Dermis microvascular lymphatic vessel endothelial cell (primary cell): ENCODE data around the gene KCNN3. TPM values are rescaled to one million over a fixed set of nuclear protein-coding genes. Genes with fewer than 3 reads are reported as not detected.

Source experiments
- DNase-seq, 2 donors: peaks; one replicate each; pipeline versions ENCODE4 v3.0.0 to v3.0.0-alpha.2; 2010; ENCODE audit warnings: low read depth in 2 of 2
- total RNA-seq: library from RNA; depleted of rRNA; stranded (reverse); fragments of >200 nt; gene quantifications from 2 replicates; pipeline ENCODE4 v1.2.1, GENCODE V29; 2014

The KCNN3 gene
- total RNA-seq, 1 donor from 2014 or later = 1.0 TPM

DNA sequence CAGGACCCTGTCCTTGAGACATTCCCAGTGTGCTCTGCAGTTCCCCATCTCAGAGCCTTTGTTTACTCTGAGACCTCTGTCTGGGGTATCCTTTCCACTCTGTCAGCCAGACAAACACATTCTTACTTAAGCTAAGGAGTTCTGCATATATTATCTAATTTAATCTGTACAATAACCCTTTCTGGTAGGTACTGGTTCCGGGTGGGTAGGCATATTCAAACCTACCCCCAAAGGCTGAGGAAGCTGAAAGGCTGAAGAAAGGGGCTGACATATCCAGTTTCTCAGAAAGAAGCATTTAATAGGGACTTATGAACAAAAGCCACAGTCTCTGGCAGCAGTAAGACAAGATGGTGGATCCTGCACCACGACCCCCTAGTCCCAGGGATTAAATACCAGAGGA, 53.1 kb downstream of the KCNN3 start:
- DNase-seq = no peak

DNA sequence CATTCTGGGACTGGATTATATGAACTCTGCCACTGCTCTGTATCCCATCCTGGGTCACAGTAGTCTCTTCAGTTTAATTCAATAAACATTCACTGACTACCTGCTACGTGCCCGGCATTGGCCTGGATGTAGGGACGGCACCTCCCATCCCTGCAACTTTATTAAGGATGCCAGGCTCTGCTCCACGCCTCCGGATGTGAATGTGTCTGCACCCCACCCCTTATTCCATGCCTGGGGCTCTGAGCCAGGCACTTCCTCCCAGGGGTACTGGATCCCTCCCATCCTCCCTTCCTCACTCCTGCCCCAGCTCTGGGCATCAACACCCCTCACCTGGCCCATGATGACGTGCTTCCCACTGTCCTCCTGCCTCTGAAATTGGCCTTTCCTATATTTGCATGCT, 53.7 kb downstream of the KCNN3 start:
- DNase-seq = no peak

DNA sequence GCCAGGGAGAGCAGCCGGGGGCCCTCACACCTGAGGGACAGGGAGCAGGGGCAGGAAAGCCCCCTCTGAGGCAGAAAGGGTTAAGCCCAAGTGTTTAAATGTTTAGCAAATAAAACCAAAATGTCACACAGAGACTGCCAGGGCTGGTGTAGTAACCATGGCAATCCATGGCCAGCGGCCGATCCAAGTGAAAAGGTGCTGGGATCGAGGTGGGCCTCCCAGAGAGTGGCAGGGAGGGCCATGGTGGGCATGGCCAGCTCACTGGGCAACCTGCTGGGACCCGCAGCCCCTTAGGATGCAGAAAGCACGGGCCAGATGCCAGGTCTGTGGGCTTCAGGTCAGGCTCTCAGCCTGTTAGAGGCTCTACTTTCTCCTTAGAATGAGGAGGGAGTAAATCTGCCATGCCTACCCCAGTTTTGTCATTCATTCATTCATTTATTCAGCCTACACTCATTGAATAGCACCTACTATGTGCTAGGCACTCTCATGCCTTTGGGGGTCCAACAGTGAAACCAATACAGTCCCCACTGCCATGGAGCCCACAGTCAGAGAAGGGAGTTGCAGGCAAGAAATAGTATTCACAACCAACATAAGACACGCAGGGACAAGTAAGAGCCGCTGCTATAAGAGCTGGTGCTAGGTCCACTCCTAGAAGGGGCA, 56.1 kb downstream of the KCNN3 start:
- no peak for DNase-seq

DNA sequence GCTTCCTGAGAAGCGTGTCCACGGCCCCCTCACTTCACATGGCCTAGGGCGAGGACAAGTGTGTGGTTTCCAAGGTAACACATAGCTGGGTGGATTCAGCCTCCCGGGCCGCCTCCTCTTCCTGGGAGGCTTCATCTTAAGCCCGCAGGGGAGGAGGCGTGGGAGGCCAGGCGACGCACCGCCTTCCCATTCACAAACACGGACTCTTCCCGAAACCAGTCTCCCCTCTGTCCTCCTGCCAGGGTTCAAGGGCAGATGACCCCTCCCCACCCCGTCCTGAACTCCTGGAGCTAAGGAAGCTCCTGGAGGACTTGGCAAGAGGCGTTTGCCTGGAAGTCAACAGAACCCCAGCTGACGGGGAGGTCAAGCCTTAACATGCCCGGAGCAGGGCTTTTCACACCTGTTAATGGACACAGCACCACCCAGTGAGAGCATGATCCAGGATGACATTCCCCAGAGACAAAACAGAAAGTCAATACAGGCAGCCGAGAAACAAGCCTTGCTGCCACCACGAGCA, 56.7 kb downstream of the KCNN3 start:
- DNase-seq = no peak

DNA sequence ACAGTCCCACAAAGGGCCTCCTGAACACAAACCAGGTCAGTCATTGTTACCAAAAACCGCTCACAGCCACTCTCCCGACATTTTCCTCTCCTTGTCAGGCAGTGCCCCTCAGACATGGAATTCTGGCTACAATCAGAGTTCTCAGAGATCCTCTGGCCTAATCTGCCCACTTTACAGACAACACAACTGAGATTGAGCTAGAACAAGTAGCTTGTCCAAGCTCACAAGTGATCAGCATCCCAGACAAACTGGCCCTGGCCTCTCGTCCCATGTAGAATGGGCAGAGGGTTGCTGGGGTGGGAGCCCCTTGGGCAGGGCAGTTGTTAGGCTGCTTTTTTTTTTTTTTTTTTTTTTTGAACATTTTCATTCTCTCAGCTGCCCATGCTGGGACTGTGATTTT, 57.2 kb downstream of the KCNN3 start:
- DNase-seq = no peak

DNA sequence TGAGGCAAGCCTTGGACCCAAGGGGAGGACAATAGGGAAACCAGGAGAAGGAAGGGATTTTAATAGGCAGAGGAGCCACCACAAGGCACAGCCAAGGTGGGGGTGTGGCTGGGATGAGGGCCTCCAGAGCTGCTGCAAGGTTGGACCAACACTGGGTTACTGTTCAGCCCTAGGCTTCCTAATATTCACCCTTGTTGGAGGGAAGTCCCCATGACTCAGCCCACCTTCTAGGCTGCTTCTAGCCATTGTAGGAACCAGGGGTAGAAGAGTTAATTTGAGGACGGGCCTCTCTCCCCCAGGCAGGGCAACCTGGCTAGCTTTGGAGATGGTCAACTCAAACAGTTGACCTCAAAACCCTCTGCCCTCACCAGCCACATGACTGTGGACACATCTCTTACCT, 59.5 kb downstream of the KCNN3 start:
- no peak for DNase-seq

DNA sequence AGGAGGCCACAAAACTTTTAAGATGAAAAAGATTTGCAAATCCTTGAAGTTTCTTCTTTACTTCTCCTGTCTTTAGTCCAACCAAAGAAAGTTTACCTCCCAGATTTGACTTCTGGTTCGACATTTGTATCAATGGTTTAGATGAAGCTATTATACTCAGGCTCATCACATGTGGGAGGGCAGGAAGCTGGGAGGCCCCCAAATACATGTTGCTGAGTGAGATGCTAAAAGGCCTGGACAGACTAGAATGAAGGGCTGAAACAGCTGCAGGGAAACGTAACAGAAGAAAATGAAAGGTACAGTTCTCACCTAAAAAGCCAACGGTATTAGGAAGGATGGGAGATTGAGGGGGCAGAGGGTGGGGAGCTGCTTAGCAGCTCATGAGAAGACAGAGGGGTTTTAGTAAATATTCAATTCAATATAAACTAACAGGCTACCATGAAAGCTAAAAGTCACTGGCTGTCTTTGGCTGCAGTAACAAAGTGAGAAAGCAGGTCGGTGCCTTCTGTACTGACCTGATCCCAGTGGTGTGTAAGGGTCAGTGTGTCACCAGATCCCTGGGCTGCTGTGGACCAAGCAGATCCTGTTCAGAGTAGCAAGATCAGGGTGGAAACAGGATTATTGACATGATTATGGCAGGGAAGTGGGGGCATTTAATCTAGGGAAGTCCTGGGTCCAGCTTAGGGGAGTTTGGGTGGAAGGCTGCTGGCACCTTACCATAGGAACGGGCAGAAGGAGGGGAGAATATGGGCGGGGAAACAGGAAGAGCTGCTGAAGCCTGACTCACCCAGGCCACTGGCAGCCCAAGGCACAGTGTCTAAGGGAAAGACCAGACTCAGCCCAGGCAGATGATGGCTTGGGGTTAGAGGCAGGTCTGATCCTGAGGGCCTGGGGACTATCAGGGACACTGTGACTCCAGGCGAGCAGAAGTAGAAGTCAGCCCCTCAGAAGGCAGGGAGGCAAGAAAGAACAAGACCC, 60.4 kb downstream of the KCNN3 start:
- DNase-seq = peak in 1 of 2 donors; percentile 71

DNA sequence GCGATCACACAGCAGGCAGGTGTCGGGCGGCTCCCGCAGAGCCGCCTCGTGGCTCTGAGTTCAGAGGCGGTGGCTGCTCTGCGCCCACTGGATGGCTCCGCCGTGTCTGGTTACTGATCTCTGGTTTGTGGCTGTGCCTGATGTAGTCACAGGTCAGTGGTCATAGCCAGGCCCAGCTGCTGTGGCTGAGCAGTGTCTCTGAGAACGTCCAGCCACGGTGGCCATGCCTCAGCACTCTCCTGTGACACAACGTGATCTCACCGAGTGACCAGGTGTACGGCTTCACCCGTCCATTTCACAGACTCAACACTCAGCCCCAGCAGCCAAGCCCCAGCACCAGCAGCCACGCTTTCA, 61.2 kb downstream of the KCNN3 start:
- DNase-seq = peak in 1 of 2 donors; percentile 8

DNA sequence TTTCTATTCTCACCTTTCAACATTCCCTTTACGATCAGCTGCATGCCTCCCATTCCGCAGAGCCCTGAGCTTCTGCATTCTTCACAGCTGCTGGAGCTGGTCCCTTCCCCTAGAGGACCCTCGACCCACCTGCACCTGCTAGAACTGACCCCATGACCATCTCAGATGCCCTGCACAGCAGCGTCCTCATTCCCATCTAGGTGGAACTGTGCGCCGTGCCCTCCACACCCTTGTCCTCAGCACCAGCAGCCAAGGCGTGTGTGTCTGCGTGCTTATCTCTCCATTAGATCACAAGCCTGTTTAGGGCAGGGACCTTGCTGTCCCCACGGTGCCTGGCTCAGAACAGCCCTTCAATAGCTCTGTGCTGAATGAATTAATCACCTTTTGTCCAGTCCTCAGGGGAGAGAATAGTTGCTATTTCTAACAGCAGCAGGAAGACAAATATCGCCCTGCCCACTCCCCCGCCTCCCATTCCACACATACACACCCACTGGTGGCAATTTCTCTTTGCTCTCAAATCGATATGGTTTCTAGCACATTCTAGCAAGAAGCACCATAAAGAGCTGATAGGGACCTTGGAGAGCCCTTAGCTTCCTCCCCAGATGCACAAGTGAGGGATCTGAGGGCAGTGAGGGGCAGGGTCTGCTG, 61.7 kb downstream of the KCNN3 start:
- no peak for DNase-seq

DNA sequence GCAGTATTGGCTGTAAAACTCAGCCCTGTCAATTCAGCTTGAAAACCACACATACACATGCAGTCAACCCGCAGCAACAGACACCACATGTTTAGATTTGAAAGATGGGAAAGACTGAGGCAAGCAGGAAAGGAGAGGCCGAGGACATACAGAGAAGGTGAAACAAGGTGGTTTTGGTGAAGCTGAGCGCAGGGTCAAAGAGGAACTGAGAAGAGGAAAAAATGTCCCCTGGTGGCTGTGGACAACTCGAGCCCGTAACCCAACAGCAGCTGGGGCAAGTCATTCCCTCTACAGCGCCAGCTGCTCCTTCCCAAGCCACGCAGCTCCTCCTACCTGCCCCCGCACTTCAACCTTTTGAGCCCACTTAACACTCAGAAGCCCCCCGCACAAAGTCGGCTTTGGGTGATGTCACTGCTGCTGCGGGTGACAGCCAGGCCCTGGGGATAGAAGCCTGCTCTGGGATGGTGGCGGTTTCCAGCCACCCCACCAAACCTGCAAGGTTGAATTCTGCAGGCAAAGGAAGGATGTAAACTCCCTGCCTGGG, 63.0 kb downstream of the KCNN3 start:
- DNase-seq = no peak

DNA sequence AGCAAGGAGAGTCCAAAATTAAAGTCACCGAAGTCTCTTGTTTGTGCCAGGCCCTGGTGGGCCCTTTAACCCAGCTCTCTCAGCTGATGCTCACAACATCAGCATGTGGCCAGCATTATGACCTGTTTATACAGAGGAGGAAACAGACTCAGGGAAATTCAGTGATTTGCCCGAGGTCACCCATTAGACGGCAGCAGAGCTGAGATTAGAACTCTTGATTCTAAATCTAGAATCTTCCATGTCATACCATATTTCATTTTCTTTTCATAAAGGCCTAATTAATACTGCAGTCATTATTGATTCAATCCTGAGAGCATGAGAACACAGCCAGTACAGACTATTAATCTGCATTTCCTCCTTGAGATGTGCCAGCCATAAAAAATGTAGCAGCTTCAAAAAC, 63.7 kb downstream of the KCNN3 start:
- no peak for DNase-seq

DNA sequence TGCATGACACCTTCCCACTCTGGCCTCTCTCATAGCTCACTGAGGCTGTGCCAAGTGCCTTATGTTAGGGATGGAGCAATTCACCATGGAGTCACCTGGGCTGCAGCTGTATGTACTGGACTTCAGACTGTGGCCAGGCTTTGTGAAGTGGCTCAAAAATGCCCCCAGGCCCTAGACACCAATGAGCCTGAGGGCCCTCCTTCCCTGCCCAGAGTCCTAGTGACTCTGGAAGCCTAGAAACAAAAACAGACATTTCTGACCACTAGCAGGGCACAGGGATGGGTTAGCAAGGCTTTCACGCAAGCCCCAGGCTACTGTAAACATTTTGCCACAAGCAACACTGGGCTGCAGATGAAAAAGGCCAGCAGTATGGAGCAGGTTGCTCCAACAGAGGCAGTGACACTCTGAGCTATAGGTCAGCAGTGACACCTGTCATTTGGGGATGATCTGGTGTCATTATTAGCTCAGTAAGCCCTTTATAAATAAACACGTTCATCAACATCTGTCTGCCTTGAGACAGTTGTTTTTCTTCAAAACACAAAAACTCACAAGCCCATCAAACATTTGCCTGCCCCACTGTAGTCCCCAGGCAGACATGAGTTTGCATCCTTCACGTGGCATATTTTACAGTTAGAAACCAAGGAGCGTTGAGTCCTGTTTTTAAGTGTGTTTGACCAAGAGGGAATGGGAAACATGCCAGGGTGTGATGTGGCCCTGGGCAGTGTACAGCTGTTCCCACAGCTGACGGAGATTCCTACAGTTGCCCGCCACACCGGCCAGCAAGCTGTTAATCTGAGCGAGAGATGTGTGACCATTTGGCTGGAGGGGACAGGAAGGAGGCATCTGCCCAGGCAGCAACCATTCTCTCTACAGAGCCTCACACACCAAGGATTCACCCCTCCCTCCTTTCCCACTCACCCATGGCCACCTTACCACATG, 66.8 kb downstream of the KCNN3 start:
- no peak for DNase-seq

DNA sequence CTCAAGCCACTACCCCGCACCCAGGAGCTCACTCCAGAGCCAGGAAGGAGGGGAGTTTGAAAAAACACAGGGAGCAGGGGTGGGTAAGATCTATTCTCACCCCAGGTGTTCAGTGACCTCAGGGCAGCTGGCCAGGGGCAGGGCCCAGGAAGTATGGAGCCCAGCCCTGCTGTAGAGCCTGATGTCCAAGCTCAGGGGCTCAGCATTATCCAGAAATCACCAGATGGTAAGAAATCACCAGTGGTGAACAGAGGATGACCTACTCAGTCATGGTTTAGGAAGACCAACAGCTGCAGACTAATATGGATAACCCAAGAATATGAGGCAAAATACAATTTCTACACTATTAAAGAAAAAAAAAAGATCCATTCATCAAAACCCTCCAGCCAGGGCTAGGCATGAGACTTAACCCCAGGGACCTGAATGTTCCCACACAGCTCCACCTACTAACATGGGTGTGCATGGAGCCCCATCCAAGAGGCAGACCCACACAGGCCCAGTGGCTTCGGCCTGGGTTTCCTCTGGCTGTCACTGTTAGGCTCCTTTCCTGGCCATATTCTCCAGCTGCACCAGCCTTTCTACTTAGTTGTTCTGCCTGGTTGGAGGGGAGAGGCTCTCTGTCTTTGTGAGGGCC, 67.6 kb downstream of the KCNN3 start:
- no peak for DNase-seq

DNA sequence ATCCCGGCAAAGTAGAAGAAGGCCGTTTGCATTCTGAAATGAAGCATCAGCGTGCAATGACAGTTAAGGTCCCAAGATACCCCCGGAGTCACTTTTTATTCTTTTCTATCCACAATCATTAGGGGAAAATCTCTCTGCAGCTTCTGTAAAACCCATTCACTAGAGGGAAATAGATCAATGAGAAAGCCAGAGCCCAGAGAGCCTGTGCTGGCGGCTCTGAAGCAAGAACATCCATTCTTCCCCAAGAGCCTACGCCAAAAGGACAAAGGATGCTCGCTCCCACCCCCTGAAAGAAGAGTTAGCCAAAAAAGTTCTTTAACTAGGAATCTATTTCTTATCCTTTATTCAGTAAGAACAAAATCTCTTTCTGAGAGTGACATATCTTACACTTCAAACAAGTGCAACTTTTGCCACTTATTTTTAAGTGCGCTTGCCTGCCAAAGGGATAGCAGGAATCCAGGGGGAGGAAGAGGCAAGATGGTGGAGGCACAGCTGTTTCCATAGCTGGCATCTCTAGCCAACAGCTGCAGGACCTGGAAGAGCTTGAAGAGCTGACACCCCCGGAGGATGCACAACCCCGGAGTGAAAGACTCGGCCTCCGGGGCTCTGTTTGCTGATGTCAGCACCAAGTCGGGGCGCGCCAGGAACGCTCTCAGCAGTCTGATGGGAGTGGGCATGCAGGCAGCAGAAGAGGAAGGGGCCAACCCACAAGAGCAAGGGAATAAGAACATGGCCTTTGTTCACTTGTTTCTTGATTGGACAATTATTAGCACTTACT, 68.7 kb downstream of the KCNN3 start:
- DNase-seq = no peak

DNA sequence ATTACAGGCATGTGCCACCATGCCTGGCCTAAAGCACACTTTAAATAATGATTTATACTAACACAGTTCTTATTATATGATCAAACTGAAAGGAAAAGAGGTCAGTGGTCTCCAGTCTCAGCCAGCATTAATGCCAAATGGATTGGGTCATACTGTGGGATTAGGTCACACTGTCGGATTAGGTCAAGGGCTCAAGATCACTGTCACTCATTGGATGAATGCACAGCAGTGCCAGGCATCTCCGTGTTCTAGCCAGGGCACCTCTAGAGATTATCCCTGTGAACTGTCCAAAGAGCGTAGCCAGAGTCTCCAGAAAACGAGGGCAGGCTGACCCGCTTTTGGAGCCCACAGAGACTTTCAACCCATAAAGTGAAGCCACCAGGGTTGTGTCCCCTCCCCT, 70.9 kb downstream of the KCNN3 start:
- no peak for DNase-seq

DNA sequence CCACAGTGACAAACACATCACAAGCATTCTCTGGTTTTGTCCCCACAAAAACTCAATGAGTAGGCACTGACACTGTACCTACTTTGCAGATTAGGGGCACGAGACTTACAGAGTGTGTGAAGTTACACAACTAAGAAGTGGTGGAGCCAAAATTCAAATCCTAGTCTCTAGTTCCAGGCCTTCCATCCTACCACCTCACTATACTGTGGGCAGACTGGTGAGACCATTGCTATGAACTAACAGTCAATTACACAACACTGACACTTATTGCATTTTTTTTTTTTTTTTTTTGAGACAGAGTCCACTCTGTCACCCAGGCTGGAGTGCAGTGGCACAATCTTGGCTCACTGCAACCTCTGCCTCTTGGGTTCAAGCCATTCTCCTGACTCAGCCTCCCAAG, 71.4 kb downstream of the KCNN3 start:
- no peak for DNase-seq

DNA sequence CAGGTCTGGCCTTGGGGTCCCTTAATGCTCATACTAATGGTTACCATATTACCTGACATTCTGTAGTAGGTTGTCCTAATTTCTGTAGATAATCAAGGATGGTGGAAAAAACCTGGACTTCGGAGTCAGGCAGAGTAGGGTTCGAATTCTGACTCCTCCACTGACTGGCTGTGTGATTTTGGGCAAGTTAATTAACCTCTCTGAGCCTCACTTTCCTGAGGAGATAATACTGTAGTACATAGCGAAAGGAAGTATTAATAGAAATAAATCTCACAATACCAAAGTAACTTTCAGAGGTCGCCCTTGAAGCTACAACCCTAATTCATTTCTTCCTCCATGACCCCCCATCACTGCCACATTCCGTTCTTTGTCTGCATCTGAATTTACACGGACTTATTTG, 72.9 kb downstream of the KCNN3 start:
- DNase-seq = no peak

DNA sequence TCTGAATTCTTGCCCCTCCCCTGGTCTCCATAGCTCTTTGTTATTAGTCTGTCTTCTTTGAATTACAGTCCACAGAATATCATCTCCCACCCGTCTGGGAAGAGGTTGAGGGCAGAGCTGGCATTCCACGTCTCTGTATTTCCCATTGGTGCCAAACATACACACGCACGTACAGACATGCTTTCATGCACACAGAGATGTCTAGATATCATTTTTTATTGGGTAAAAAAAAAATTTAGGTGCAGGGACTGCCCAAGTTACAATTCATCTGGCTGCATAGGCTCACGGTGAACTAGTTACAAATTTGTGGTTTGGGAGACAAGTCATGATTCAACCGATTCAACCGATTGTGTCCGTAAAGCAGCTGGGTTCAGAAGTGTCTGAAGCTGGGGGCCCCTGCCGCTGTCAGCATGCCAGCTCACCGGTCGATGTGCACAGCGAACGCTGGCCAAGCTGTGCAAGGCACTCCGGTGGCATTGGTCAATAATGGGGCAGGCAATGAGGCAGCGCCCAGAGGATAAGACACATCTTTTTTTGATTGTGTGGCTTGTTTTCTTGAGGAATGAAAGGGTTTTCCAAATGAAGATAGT, 73.7 kb downstream of the KCNN3 start:
- no peak for DNase-seq

DNA sequence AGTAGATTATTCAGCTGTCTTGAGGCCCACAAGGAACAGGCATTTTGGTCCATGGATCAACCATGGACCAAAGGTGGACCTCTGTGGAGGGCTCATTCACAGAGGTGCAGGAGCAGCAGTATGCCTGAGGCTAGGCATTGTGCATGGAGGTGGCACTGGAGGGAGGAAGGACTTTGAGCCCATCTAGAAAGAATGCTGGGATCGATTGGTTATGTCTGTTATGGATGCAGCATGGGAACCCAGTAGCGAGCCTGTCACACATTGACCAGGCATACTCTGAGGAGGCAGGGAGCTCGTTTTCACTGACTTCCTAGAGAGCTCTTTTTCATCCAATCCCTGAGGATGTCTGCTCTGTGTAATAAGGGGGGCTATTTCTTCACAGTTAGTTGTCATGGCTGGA, 75.5 kb downstream of the KCNN3 start:
- no peak for DNase-seq
